Neural progenitor cell (in vitro differentiated cells): ENCODE measurements around the gene MAD1L1. TPM values are rescaled to one million over a fixed set of nuclear protein-coding genes. Genes with fewer than 3 reads are reported as not detected.

ENCODE experiments used
- DNase-seq: peaks from one replicate; pipeline ENCODE4 v3.0.0-alpha.2; 2016; ENCODE audit warnings: low spot score
- H2AFZ ChIP-seq: fragments of 200-600 bp; sonication (generic); replicated peaks from 2 replicates; pipeline ENCODE4 v1.6.1; 2016; ENCODE audit warnings: antibody characterized with exemption
- H3F3A ChIP-seq: fragments of 200-600 bp; sonication (generic); 2 replicates; pipeline ENCODE4 v1.6.1; 2016; ENCODE audit warnings: antibody characterized with exemption, low read depth
- H3K27ac ChIP-seq: fragments of 200-600 bp; sonication (generic); 2 replicates; pipeline ENCODE4 v1.5.1; 2016; ENCODE audit warnings: mild to moderate bottlenecking
- H3K27me3 ChIP-seq: fragments of 200-600 bp; sonication (generic); 2 replicates; pipeline ENCODE4 v1.6.1; 2016; ENCODE audit warnings: mild to moderate bottlenecking, moderate library complexity
- H3K36me3 ChIP-seq: fragments of 200-600 bp; sonication (generic); 2 replicates; pipeline ENCODE4 v1.5.1; 2016
- H3K4me1 ChIP-seq: fragments of 200-600 bp; sonication (generic); 2 replicates; pipeline ENCODE4 v1.6.1; 2016; ENCODE audit warnings: mixed run types
- H3K4me2 ChIP-seq: fragments of 200-600 bp; sonication (generic); 2 replicates; pipeline ENCODE4 v1.6.1; 2016
- H3K4me3 ChIP-seq: fragments of 200-600 bp; sonication (generic); 2 replicates; pipeline ENCODE4 v1.5.1; 2016
- H3K79me2 ChIP-seq: fragments of 200-600 bp; sonication (generic); 2 replicates; pipeline ENCODE4 v1.6.1; 2016; ENCODE audit warnings: low read depth
- H3K9ac ChIP-seq: fragments of 200-600 bp; sonication (generic); 2 replicates; pipeline ENCODE4 v1.6.1; 2016
- H3K9me3 ChIP-seq: fragments of 200-600 bp; sonication (generic); 2 replicates; pipeline ENCODE4 v1.5.1; 2016; ENCODE audit warnings: low read depth
- H4K20me1 ChIP-seq: fragments of 200-600 bp; sonication (generic); 2 replicates; pipeline ENCODE4 v1.6.1; 2016; ENCODE audit warnings: low read depth
- H3K27ac Mint-ChIP-seq: 3 replicates; pipeline ENCODE4 v1.8.0; 2021; ENCODE audit warnings: mixed read lengths
- H3K27me3 Mint-ChIP-seq: 2 replicates; pipeline ENCODE4 v1.8.0; 2022; ENCODE audit warnings: low read depth, mild to moderate bottlenecking, inconsistent platforms, moderate library complexity, mixed read lengths; ENCODE audit not compliant: insufficient read depth
- H3K36me3 Mint-ChIP-seq: 3 replicates; pipeline ENCODE4 v1.8.0; 2021; ENCODE audit warnings: mixed read lengths
- H3K4me1 Mint-ChIP-seq: 3 replicates; pipeline ENCODE4 v1.8.0; 2021; ENCODE audit warnings: mixed read lengths
- H3K4me3 Mint-ChIP-seq: 3 replicates; pipeline ENCODE4 v1.8.0; 2021; ENCODE audit warnings: mild to moderate bottlenecking, moderate library complexity, mixed read lengths
- H3K9me3 Mint-ChIP-seq: 3 replicates; pipeline ENCODE4 v1.8.0; 2020; ENCODE audit warnings: mixed read lengths
- CTCF ChIP-seq: fragments of 200-600 bp; sonication (generic); IDR thresholded peaks from 2 replicates; pipeline ENCODE4 v1.5.1; 2017; ENCODE audit warnings: antibody characterized with exemption, mild to moderate bottlenecking
- EZH2 ChIP-seq: fragments of 200-600 bp; sonication (generic); IDR thresholded peaks from 2 replicates; pipeline ENCODE4 v1.6.1; 2017; ENCODE audit warnings: antibody characterized with exemption, mild to moderate bottlenecking, moderate library complexity
- EZH2phosphoT487 ChIP-seq: fragments of 200-600 bp; sonication (generic); IDR thresholded peaks from 2 replicates; pipeline ENCODE4 v1.6.1; 2017; ENCODE audit warnings: antibody characterized with exemption
- total RNA-seq: library from RNA; depleted of rRNA; stranded (reverse); fragments of >200 nt; gene quantifications from 2 replicates; pipeline ENCODE4 v1.2.3, GENCODE V29; 2015; ENCODE audit warnings: low replicate concordance

Gene MAD1L1
- total RNA-seq, 1 donor from 2014 or later, result 23.7 TPM

- Histone ChIP-seq H3K27me3 (no peaks in the 10 kb centered on the region), H3K9ac (peak overlapping the region; percentile 14), H3K9me3 (no peaks in the 10 kb centered on the region), H2AFZ (no peak overlapping the region), H3F3A (peaks cover 24% of the 10 kb centered on the region), H3K4me2 (no peak overlapping the region), H3K4me1 (peaks cover 5% of the 10 kb centered on the region), H3K27ac (no peak overlapping the region), H4K20me1 (peaks cover 31% of the 10 kb centered on the region), H3K79me2 (peaks cover 64% of the 10 kb centered on the region), H3K36me3 (peaks cover 5% of the 10 kb centered on the region), H3K4me3 (no peak overlapping the region)
- Mint-ChIP-seq H3K4me3 (peak overlapping the region; percentile 62), H3K9me3 (no peaks in the 10 kb centered on the region), H3K4me1 (peaks cover 18% of the 10 kb centered on the region), H3K27me3 (peaks cover 4% of the 10 kb centered on the region), H3K36me3 (peaks cover 12% of the 10 kb centered on the region), H3K27ac (no peak overlapping the region)
- DNase-seq, result no peak
- TF ChIP-seq CTCF, result no peak
- no peak for TF ChIP-seq EZH2phosphoT487
- TF ChIP-seq EZH2, result no peak
Observed at GRCh38 chr7:2230226-2230625, 2.5 kb downstream of the MAD1L1 start.

GRCh38 chr7:2229467-2229866 lies 3.3 kb downstream of the MAD1L1 start:
- Mint-ChIP-seq H3K27ac (no peak overlapping the region), H3K9me3 (no peaks in the 10 kb centered on the region), H3K36me3 (peaks cover 9% of the 10 kb centered on the region), H3K4me1 (peaks cover 18% of the 10 kb centered on the region), H3K4me3 (no peak overlapping the region), H3K27me3 (peaks cover 4% of the 10 kb centered on the region)
- peaks cover 31% of the 10 kb centered on the region for H4K20me1 ChIP-seq
- no peak for DNase-seq
- no peaks in the 10 kb centered on the region for H3K27me3 ChIP-seq
- no peak overlapping the region for H3K27ac ChIP-seq
- H3F3A ChIP-seq, result peaks cover 21% of the 10 kb centered on the region
- peaks cover 67% of the 10 kb centered on the region for H3K79me2 ChIP-seq
- peaks cover 5% of the 10 kb centered on the region for H3K4me1 ChIP-seq
- no peak overlapping the region for H3K9ac ChIP-seq
- TF ChIP-seq EZH2phosphoT487 (no peak), EZH2 (no peak), CTCF (no peak)
- H2AFZ ChIP-seq, result no peak overlapping the region
- no peaks in the 10 kb centered on the region for H3K36me3 ChIP-seq
- H3K4me2 ChIP-seq, result no peak overlapping the region
- H3K4me3 ChIP-seq, result no peak overlapping the region
- H3K9me3 ChIP-seq, result no peaks in the 10 kb centered on the region

- H3K9ac ChIP-seq, result no peak overlapping the region
- no peak overlapping the region for H2AFZ ChIP-seq
- peaks cover 4% of the 10 kb centered on the region for H3K27me3 Mint-ChIP-seq
- no peak overlapping the region for H3K4me3 Mint-ChIP-seq
- TF ChIP-seq EZH2phosphoT487 (no peak), EZH2 (no peak), CTCF (no peak)
- H3K79me2 ChIP-seq, result peaks cover 72% of the 10 kb centered on the region
- no peaks in the 10 kb centered on the region for H3K9me3 Mint-ChIP-seq
- H3K9me3 ChIP-seq, result no peaks in the 10 kb centered on the region
- H4K20me1 ChIP-seq, result peaks cover 31% of the 10 kb centered on the region
- peaks cover 18% of the 10 kb centered on the region for H3K4me1 Mint-ChIP-seq
- H3K4me3 ChIP-seq, result no peak overlapping the region
- H3K4me1 ChIP-seq, result peaks cover 5% of the 10 kb centered on the region
- peaks cover 15% of the 10 kb centered on the region for H3F3A ChIP-seq
- H3K36me3 ChIP-seq, result no peaks in the 10 kb centered on the region
- peaks cover 13% of the 10 kb centered on the region for H3K36me3 Mint-ChIP-seq
- no peak overlapping the region for H3K27ac ChIP-seq
- H3K27ac Mint-ChIP-seq, result no peak overlapping the region
- no peak overlapping the region for H3K4me2 ChIP-seq
- DNase-seq, result no peak
- H3K27me3 ChIP-seq, result no peaks in the 10 kb centered on the region
Observed at GRCh38 chr7:2228921-2229320, 3.8 kb downstream of the MAD1L1 start.
